Measurements from ENCODE around the gene CATSPER1.

GRCh38 chr11:66017321-66017720 lies 9.0 kb downstream of the CATSPER1 start:
- TF ChIP-seq CTCF (IDR thresholded peaks at IDR 0.05; ENCODE audit: control extremely low read depth in 1 of 3, insufficient read depth in 1 of 3, low read depth in 1 of 3, low read length in 3 of 3) (no peak), POLR2AphosphoS5 (IDR thresholded peaks at IDR 0.05; ENCODE audit: low read depth, low read length) (no peak), USF2 (IDR thresholded peaks at IDR 0.05; ENCODE audit: low read length) (no peak), CHD1 (IDR thresholded peaks at IDR 0.05; ENCODE audit: low read depth, low read length) (no peak), YY1 (IDR thresholded peaks at IDR 0.05; ENCODE audit: low read depth, low read length) (no peak), RAD21 (IDR thresholded peaks at IDR 0.05 in 1 of 2, conservative IDR thresholded peaks at IDR 0.05 in 1 of 2; ENCODE audit: low read depth in 2 of 2, low read length in 2 of 2) (no peak), KDM1A (IDR thresholded peaks at IDR 0.05; ENCODE audit: borderline replicate concordance, low read length) (no peak), CBX8 (IDR thresholded peaks at IDR 0.05; ENCODE audit: borderline replicate concordance, low read depth, low read length) (no peak), ZNF274 (IDR thresholded peaks at IDR 0.05; ENCODE audit: borderline replicate concordance, extremely low read depth, low read length) (no peak)
